Measurements from ENCODE around the gene ZNF276. TPM values are rescaled to one million over a fixed set of nuclear protein-coding genes. Genes with fewer than 3 reads are reported as not detected.
"Not testable (repeated sequence)": the region's sequence is repeated elsewhere in the genome, so short reads cannot be mapped to it uniquely, and the experiment has no call there.

Gene ZNF276
- total RNA-seq = 10 to 100 TPM; 21.2 to 38.9 (median 24.9) TPM

- Histone ChIP-seq H3K9me3 (no peaks in the 10 kb centered on the region), H3K36me3 (peaks cover 12 to 15% of the 10 kb centered on the region in 2 donors), H3K27me3 (no peaks in the 10 kb centered on the region), H3K4me1 (peaks cover 12 to 30% of the 10 kb centered on the region in 2 donors), H3K4me3 (replicated peaks in 1 of 3) (peak within 1 kb of the TSS; percentile 72 to 97 (median 91)), H3K27ac (peak within 1 kb of the TSS; percentile 77 to 96 (median 86))
- TF ChIP-seq CTCF (IDR thresholded peaks at IDR 0.05) (no peak), POLR2A (IDR thresholded peaks at IDR 0.05) (peak in 1 of 2 donors; percentile 61)
- peak; percentile 88 to 89 for DNase-seq
- intact Hi-C loops (cut with DNase I) = no loop called here
- 0% methylated on average over 3 of the region's 103 CpGs; no CpG with 5 or more reads in 1 of the 2 donors for WGBS, 2 donors
Measured at GRCh38 chr16:89720813-89721545, at the start of gene ZNF276, which contains the start of gene VPS9D1. TSS of gene ZNF276 (plus strand) at chr16:89721537. CDS start at chr16:89721641, 104 bp downstream. TSS of gene VPS9D1 (minus strand) at chr16:89720898. CDS start at chr16:89720861, 37 bp downstream.

- H3K27ac ChIP-seq; H3K27me3 ChIP-seq; intact Hi-C loops (cut with DNase I); H3K36me3 ChIP-seq; H3K9me3 ChIP-seq; H3K4me3 ChIP-seq (replicated peaks in 1 of 3); H3K4me1 ChIP-seq; DNase-seq: not testable (repeated sequence)
- 93 to 100% methylated on average over 4 of the region's 4 CpGs for WGBS, 2 donors
Measured at GRCh38 chr16:89671565-89671964, 49.8 kb upstream of the ZNF276 start.

- TF ChIP-seq POLR2A (IDR thresholded peaks at IDR 0.05) (no peak), CTCF (IDR thresholded peaks at IDR 0.05) (no peak)
- WGBS, 2 donors = 82 to 92% methylated on average over 16 of the region's 16 CpGs
- H3K36me3 ChIP-seq = no peaks in the 10 kb centered on the region
- intact Hi-C loops (cut with DNase I) = no loop called here
- peak overlapping the region in 1 of 3 donors; percentile 28 for H3K27ac ChIP-seq
- no peaks in the 10 kb centered on the region for H3K9me3 ChIP-seq
- DNase-seq = no peak
- H3K4me3 ChIP-seq (replicated peaks in 1 of 3) = no peak overlapping the region
- peaks cover 4 to 7% of the 10 kb centered on the region in 2 donors for H3K4me1 ChIP-seq
- no peaks in the 10 kb centered on the region for H3K27me3 ChIP-seq
Measured at GRCh38 chr16:89672177-89672941, 49.0 kb upstream of the ZNF276 start.

- Histone ChIP-seq H3K4me3 (replicated peaks in 1 of 3) (no peak overlapping the region), H3K9me3 (no peaks in the 10 kb centered on the region), H3K27ac (no peak overlapping the region), H3K27me3 (no peaks in the 10 kb centered on the region), H3K4me1 (no peaks in the 10 kb centered on the region), H3K36me3 (no peaks in the 10 kb centered on the region)
- no peak for DNase-seq
- no peak for TF ChIP-seq POLR2A (IDR thresholded peaks at IDR 0.05)
- TF ChIP-seq CTCF (IDR thresholded peaks at IDR 0.05) = no peak
- intact Hi-C loops (cut with DNase I) = no loop called here
- WGBS, 2 donors = 93 to 96% methylated on average over 2 of the region's 2 CpGs
Measured at GRCh38 chr16:89678258-89678657, 43.1 kb upstream of the ZNF276 start.

GRCh38 chr16:89685916-89686315 lies 35.4 kb upstream of the ZNF276 start:
- peak overlapping the region in 1 of 3 donors; percentile 59 for H3K4me3 ChIP-seq (replicated peaks in 1 of 3)
- H3K27ac ChIP-seq = no peak overlapping the region
- TF ChIP-seq POLR2A (IDR thresholded peaks at IDR 0.05) (no peak), CTCF (IDR thresholded peaks at IDR 0.05) (no peak)
- H3K36me3 ChIP-seq = peaks cover 0 to 5% of the 10 kb centered on the region in 2 donors
- H3K9me3 ChIP-seq = no peaks in the 10 kb centered on the region
- H3K4me1 ChIP-seq = peaks cover 8 to 11% of the 10 kb centered on the region in 2 donors
- DNase-seq = no peak
- intact Hi-C loops (cut with DNase I) = no loop called here
- no peaks in the 10 kb centered on the region for H3K27me3 ChIP-seq
- WGBS, 2 donors = 71 to 86% methylated on average over 1 of the region's 1 CpG

Data from thyroid gland (tissue), 4 donors.